HUES6 (cell line): Measurements from ENCODE around the gene EDARADD.
A peak's percentile ranks its signal among the peaks of the same experiment; 100 is the strongest.

Experiments
- H3K27ac ChIP-seq: 2 replicates; pipeline ENCODE4 v1.7.0; 2013; ENCODE audit warnings: low read depth, mild to moderate bottlenecking, low read length, inconsistent platforms
- H3K27me3 ChIP-seq: 2 replicates; pipeline ENCODE4 v1.6.1; 2013; ENCODE audit warnings: low read length; ENCODE audit not compliant: control insufficient read depth, insufficient read depth
- H3K36me3 ChIP-seq: 2 replicates; pipeline ENCODE4 v1.6.1; 2013; ENCODE audit warnings: low read length; ENCODE audit not compliant: control insufficient read depth, insufficient read depth
- H3K4me1 ChIP-seq: 2 replicates; pipeline ENCODE4 v1.6.1; 2013; ENCODE audit warnings: low read length; ENCODE audit not compliant: control insufficient read depth, insufficient read depth
- H3K4me3 ChIP-seq: 2 replicates; pipeline ENCODE4 v1.5.1; 2013; ENCODE audit warnings: low read depth, low read length
- H3K9ac ChIP-seq: one replicate; pipeline ENCODE4 v1.6.1; 2013; ENCODE audit warnings: mild to moderate bottlenecking, low read length
- H3K9me3 ChIP-seq: 2 replicates; pipeline ENCODE4 v1.6.1; 2013; ENCODE audit warnings: low read depth, low read length; ENCODE audit not compliant: control insufficient read depth, insufficient read depth

Gene EDARADD

DNA sequence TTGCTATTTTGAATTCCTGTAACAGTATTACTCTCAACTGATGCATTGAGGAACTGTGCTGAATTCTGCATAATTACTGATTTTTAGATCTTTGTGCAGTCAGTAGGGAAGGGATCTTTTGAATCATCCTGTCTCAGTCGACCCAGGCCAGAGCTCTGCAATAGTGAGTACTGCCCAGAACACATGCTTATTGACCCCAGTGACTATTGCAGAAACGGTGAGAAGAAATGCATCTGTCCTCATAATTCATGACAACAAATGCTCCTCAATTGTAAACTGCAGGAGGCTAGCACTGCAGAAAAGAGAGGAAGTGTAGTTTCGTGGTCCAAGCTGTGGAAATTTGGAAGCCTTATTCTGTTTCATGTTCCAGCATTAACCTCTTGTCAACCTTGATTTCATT lies 19.6 kb downstream of the EDARADD start:
- Histone ChIP-seq H3K4me3 (no peak overlapping the region), H3K9me3 (no peaks in the 10 kb centered on the region), H3K27ac (no peak overlapping the region), H3K9ac (no peak overlapping the region), H3K36me3 (0 out of 2 replicates have a peak, but pooled peaks cover 3% of the 10 kb centered on the region), H3K27me3 (no peaks in the 10 kb centered on the region), H3K4me1 (no peaks in the 10 kb centered on the region; the same call in 1 of the 2 replicates)

GRCh38 chr1:236416165-236416564 lies 22.1 kb downstream of the EDARADD start:
- no peaks in the 10 kb centered on the region for H3K27me3 ChIP-seq
- H3K27ac ChIP-seq: peak overlapping the region; percentile 13; the same call in 1 of the 2 replicates
- H3K4me3 ChIP-seq: no peak overlapping the region
- no peaks in the 10 kb centered on the region for H3K9me3 ChIP-seq
- peaks cover 3% of the 10 kb centered on the region; the same call in 1 of the 2 replicates for H3K4me1 ChIP-seq
- no peak overlapping the region for H3K9ac ChIP-seq
- 0 out of 2 replicates have a peak, but pooled peaks cover 3% of the 10 kb centered on the region for H3K36me3 ChIP-seq

GRCh38 chr1:236417336-236417735 lies 23.2 kb downstream of the EDARADD start:
- Histone ChIP-seq H3K36me3 (0 out of 2 replicates have a peak, but pooled peaks cover 3% of the 10 kb centered on the region), H3K9me3 (no peaks in the 10 kb centered on the region), H3K4me3 (no peak overlapping the region), H3K9ac (no peak overlapping the region), H3K27ac (no peak overlapping the region), H3K4me1 (peaks cover 3% of the 10 kb centered on the region; the same call in 1 of the 2 replicates), H3K27me3 (no peaks in the 10 kb centered on the region)

- H3K9ac ChIP-seq: no peak overlapping the region
- no peaks in the 10 kb centered on the region for H3K27me3 ChIP-seq
- H3K27ac ChIP-seq: no peak overlapping the region
- no peak overlapping the region for H3K4me3 ChIP-seq
- no peaks in the 10 kb centered on the region for H3K9me3 ChIP-seq
- no peaks in the 10 kb centered on the region for H3K36me3 ChIP-seq
- H3K4me1 ChIP-seq: peaks cover 3% of the 10 kb centered on the region; the same call in 1 of the 2 replicates
These were observed 25.4 kb downstream of the EDARADD start for GRCh38 chr1:236419502-236419901.

GRCh38 chr1:236421022-236421421 lies 26.9 kb downstream of the EDARADD start:
- H3K9ac ChIP-seq: no peak overlapping the region
- H3K9me3 ChIP-seq: no peaks in the 10 kb centered on the region
- no peaks in the 10 kb centered on the region for H3K36me3 ChIP-seq
- H3K27ac ChIP-seq: no peak overlapping the region
- no peak overlapping the region for H3K4me3 ChIP-seq
- H3K27me3 ChIP-seq: no peaks in the 10 kb centered on the region
- H3K4me1 ChIP-seq: peaks cover 3% of the 10 kb centered on the region; the same call in 1 of the 2 replicates

- no peak overlapping the region for H3K4me3 ChIP-seq
These were observed 27.9 kb downstream of the EDARADD start for GRCh38 chr1:236421850-236422516.

GRCh38 chr1:236422517-236422876 lies 28.4 kb downstream of the EDARADD start:
- 0 out of 2 replicates have a peak, but pooled peaks cover 3% of the 10 kb centered on the region for H3K4me1 ChIP-seq
- no peaks in the 10 kb centered on the region for H3K9me3 ChIP-seq
- H3K9ac ChIP-seq: no peak overlapping the region
- no peak overlapping the region for H3K4me3 ChIP-seq
- H3K36me3 ChIP-seq: no peaks in the 10 kb centered on the region; the same call in 1 of the 2 replicates
- H3K27ac ChIP-seq: no peak overlapping the region
- no peaks in the 10 kb centered on the region for H3K27me3 ChIP-seq

More at GRCh38 chr1:236421850-236422516, 27.9 kb downstream of the EDARADD start:
- no peak overlapping the region for H3K9ac ChIP-seq
- no peaks in the 10 kb centered on the region; the same call in 1 of the 2 replicates for H3K36me3 ChIP-seq
- H3K4me1 ChIP-seq: 0 out of 2 replicates have a peak, but pooled peaks cover 3% of the 10 kb centered on the region
- no peaks in the 10 kb centered on the region for H3K9me3 ChIP-seq
- H3K27me3 ChIP-seq: no peaks in the 10 kb centered on the region
- no peak overlapping the region for H3K27ac ChIP-seq

- Histone ChIP-seq H3K9ac (no peak overlapping the region), H3K9me3 (peaks cover 5% of the 10 kb centered on the region; the same call in 1 of the 2 replicates)
These were observed 31.1 kb downstream of the EDARADD start for GRCh38 chr1:236425031-236425663.

DNA sequence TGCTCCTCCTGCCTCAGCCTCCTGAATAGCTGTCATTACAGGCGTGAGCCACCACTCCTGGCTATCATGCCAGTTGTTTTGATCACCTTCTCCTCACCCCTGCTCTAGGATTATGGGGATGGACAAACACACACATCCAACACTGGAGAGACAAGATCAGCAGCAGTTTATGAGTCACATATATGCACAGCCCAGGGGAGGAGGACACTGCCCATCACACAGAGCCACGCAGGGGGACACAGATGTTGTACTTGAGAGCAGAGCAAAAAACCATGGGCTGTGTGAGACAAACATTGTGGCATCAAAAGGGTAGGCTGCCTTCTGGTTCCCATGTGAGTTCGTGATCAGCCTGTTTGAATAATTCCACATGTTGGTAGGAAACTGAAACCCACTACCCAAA lies 32.1 kb downstream of the EDARADD start:
- Histone ChIP-seq H3K4me1 (no peaks in the 10 kb centered on the region), H3K27me3 (no peaks in the 10 kb centered on the region), H3K27ac (no peak overlapping the region), H3K4me3 (no peak overlapping the region), H3K36me3 (no peaks in the 10 kb centered on the region; the same call in 1 of the 2 replicates), H3K9ac (no peak overlapping the region), H3K9me3 (peaks cover 5% of the 10 kb centered on the region; the same call in 1 of the 2 replicates)

More at GRCh38 chr1:236425031-236425663, 31.1 kb downstream of the EDARADD start:
- 0 out of 2 replicates have a peak, but pooled peaks cover 2% of the 10 kb centered on the region for H3K4me1 ChIP-seq
- no peaks in the 10 kb centered on the region; the same call in 1 of the 2 replicates for H3K36me3 ChIP-seq
- H3K27ac ChIP-seq: no peak overlapping the region
- no peak overlapping the region for H3K4me3 ChIP-seq
- no peaks in the 10 kb centered on the region for H3K27me3 ChIP-seq

DNA sequence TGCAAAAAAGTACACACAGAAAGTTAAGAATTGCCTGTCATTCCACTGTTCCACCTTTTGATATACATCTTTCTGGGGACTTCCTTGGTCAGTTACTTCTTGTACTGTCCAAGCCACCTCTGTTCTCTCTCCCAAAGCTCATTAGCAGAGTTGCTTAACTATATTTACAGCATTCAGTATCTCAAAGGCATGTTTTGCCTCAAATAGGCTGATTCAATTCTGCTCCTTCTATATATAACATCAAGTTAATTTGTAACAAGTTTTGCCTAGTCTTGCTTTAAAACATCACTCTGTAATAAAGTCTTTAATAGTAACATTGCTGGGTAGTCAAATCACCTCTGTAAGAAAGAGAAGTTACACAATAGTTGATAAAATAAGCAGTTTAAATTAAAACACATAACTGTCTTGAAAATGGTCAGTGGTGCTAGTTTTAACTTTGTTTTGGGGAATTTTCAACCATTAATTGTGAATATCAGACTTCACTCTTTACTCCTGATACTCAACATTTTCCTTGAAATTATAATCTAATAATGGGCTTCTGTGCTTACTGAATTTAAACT lies 35.7 kb downstream of the EDARADD start:
- Histone ChIP-seq H3K4me1 (no peaks in the 10 kb centered on the region), H3K27me3 (no peaks in the 10 kb centered on the region), H3K4me3 (no peak overlapping the region), H3K9me3 (peaks cover 5% of the 10 kb centered on the region; the same call in 1 of the 2 replicates), H3K27ac (no peak overlapping the region), H3K9ac (no peak overlapping the region), H3K36me3 (no peaks in the 10 kb centered on the region; the same call in 1 of the 2 replicates)
